NCI-H748 (cell line): ENCODE data around the gene FAM13C.

ENCODE experiments used
- DNase-seq: peaks from one replicate; lab custom pipeline; 2025; ENCODE audit not compliant: unreplicated experiment; lab: John Stamatoyannopoulos, UW

FAM13C gene

GRCh38 chr10:59362959-59363381 lies 621 bp upstream of the FAM13C start:
- DNase-seq: peak; percentile 89

- DNase-seq: peak; percentile 2
Observed at GRCh38 chr10:59361663-59362143, 646 bp downstream of the FAM13C start.

- no peak for DNase-seq
Observed at GRCh38 chr10:59360605-59361405, 1.5 kb downstream of the FAM13C start.

GRCh38 chr10:59358576-59358975 lies 3.8 kb downstream of the FAM13C start:
- no peak for DNase-seq

- no peak for DNase-seq
Observed at GRCh38 chr10:59354434-59354833, 7.9 kb downstream of the FAM13C start.

GRCh38 chr10:59350558-59350957 lies 11.8 kb downstream of the FAM13C start:
- DNase-seq: no peak

- DNase-seq: no peak
Observed at GRCh38 chr10:59346321-59346720, 16.0 kb downstream of the FAM13C start.

- no peak for DNase-seq
Observed at GRCh38 chr10:59342723-59343122, 19.6 kb downstream of the FAM13C start.

GRCh38 chr10:59342000-59342399 lies 20.3 kb downstream of the FAM13C start:
- DNase-seq: no peak

GRCh38 chr10:59340285-59340684 lies 22.1 kb downstream of the FAM13C start:
- DNase-seq: no peak

GRCh38 chr10:59339351-59339750 lies 23.0 kb downstream of the FAM13C start:
- no peak for DNase-seq

GRCh38 chr10:59337201-59337652 lies 25.1 kb downstream of the FAM13C start:
- peak; percentile 49 for DNase-seq

- no peak for DNase-seq
Observed at GRCh38 chr10:59336632-59337031, 25.7 kb downstream of the FAM13C start.

GRCh38 chr10:59335497-59335896 lies 26.9 kb downstream of the FAM13C start:
- DNase-seq: no peak

GRCh38 chr10:59333701-59334100 lies 28.6 kb downstream of the FAM13C start:
- DNase-seq: no peak

- DNase-seq: no peak
Observed at GRCh38 chr10:59332581-59332980, 29.8 kb downstream of the FAM13C start.

GRCh38 chr10:59331661-59332060 lies 30.7 kb downstream of the FAM13C start:
- DNase-seq: no peak

GRCh38 chr10:59325116-59325515 lies 37.2 kb downstream of the FAM13C start:
- DNase-seq: no peak

- DNase-seq: no peak
Observed at GRCh38 chr10:59324597-59324996, 37.8 kb downstream of the FAM13C start.

GRCh38 chr10:59323831-59324401 lies 38.4 kb downstream of the FAM13C start:
- DNase-seq: no peak

- peak; percentile 20 for DNase-seq
Observed at GRCh38 chr10:59323036-59323459, 39.3 kb downstream of the FAM13C start.

- DNase-seq: no peak
Observed at GRCh38 chr10:59322131-59322530, 40.2 kb downstream of the FAM13C start.
